GM12878 (cell line): Measurements from ENCODE around the gene RBKS. TPM values are rescaled to one million over a fixed set of nuclear protein-coding genes. Genes with fewer than 3 reads are reported as not detected.

Experiments
- ATAC-seq: fragments of 200-7000 bp; cut with Tn5 transposase; 3 replicates; pipeline ENCODE4 v1.9.1; 2020; ENCODE audit warnings: mild to moderate bottlenecking, moderate library complexity
- BruUV-seq: library from RNA; stranded (reverse); fragments of 400-500 nt; replicated peaks from 2 replicates; lab custom pipeline; 2021; lab: Mats Ljungman, UMichigan
- CTCF ChIA-PET: fragments of 300-600 bp; sonication (Branson Sonifier 250); formaldehyde crosslinking; extraction: SDS; loops from one replicate; lab custom pipeline; 2021; ENCODE audit warnings: inconsistent platforms; lab: Yijun Ruan, JAX
- POLR2A ChIA-PET: fragments of 350-600 bp; formaldehyde crosslinking; extraction: SDS; loops from one replicate; lab custom pipeline; 2021; ENCODE audit warnings: inconsistent platforms; lab: Charles Lee
- RAD21 ChIA-PET: fragments of 300-600 bp; sonication (Branson Sonifier 250); formaldehyde crosslinking; loops from one replicate; lab custom pipeline; 2023; ENCODE audit warnings: antibody characterized with exemption; ENCODE audit not compliant: unreplicated experiment; lab: Charles Lee
- SMC1A ChIA-PET: fragments of 300-600 bp; sonication (Branson Sonifier 250); formaldehyde crosslinking; loops from one replicate; lab custom pipeline; 2023; ENCODE audit not compliant: unreplicated experiment, uncharacterized antibody; lab: Charles Lee
- DNase-seq: peaks from one replicate; pipeline ENCODE4 v3.0.0-alpha.2; 2011; ENCODE audit warnings: low read depth, low spot score
- FAIRE-seq: peaks from 3 replicates; lab custom pipeline; 2011; peaks lifted over from hg19 to GRCh38; lab: Jason Lieb, UNC
- H2AFZ ChIP-seq: 2 replicates; pipeline ENCODE4 v1.6.0; 2011; ENCODE audit warnings: low read depth, low read length, control low read depth; ENCODE audit not compliant: control insufficient read depth
- H3K27ac ChIP-seq: 2 replicates; pipeline ENCODE4 v1.5.1; 2011; ENCODE audit warnings: control low read depth; ENCODE audit not compliant: control insufficient read depth, insufficient read depth
- H3K27me3 ChIP-seq, 2 experiments: replicated peaks in 1 of 2; 2 replicates each; pipeline versions ENCODE4 v1.6.0 to v1.6.1; 2011; ENCODE audit warnings: low read length in 1 of 2; ENCODE audit not compliant: control insufficient read depth in 2 of 2, insufficient read depth in 2 of 2
- H3K36me3 ChIP-seq, 2 experiments: 2 replicates each; pipeline ENCODE4 v1.5.1; 2011; ENCODE audit warnings: low read length in 1 of 2; ENCODE audit not compliant: control insufficient read depth in 2 of 2, insufficient read depth in 2 of 2
- H3K4me1 ChIP-seq: 2 replicates; pipeline ENCODE4 v1.6.1; 2011; ENCODE audit warnings: mild to moderate bottlenecking, low read length, moderate library complexity, mixed read lengths; ENCODE audit not compliant: control insufficient read depth, insufficient read depth
- H3K4me2 ChIP-seq: 2 replicates; pipeline ENCODE4 v1.6.0; 2011; ENCODE audit warnings: control low read depth; ENCODE audit not compliant: control insufficient read depth, insufficient read depth
- H3K4me3 ChIP-seq: fragments of 200-600 bp; sonication (generic); 2 replicates; pipeline ENCODE4 v1.5.1; 2016
- H3K79me2 ChIP-seq: 2 replicates; pipeline ENCODE4 v1.6.0; 2011; ENCODE audit warnings: low read length; ENCODE audit not compliant: control insufficient read depth, insufficient read depth
- H3K9ac ChIP-seq: 2 replicates; pipeline ENCODE4 v1.8.0; 2011; ENCODE audit warnings: low read length, control low read depth, mixed read lengths; ENCODE audit not compliant: control insufficient read depth, insufficient read depth
- H3K9me3 ChIP-seq: replicated peaks from 3 replicates; pipeline ENCODE4 v1.5.1; 2011; ENCODE audit warnings: mild to moderate bottlenecking, low read length; ENCODE audit not compliant: control insufficient read depth, insufficient read depth
- H4K20me1 ChIP-seq: 2 replicates; pipeline ENCODE4 v1.6.0; 2011; ENCODE audit not compliant: control insufficient read depth, insufficient read depth
- ATF2 ChIP-seq: IDR thresholded peaks from 2 replicates; pipeline ENCODE4 v1.6.1; 2012; ENCODE audit warnings: low read length, inconsistent platforms
- BHLHE40 ChIP-seq, 2 experiments: fragments of 450-650 bp in 1 of 2; IDR thresholded peaks; 2 replicates each; pipeline ENCODE4 v1.6.1; 2011 to 2017; ENCODE audit warnings: low read depth in 2 of 2, borderline replicate concordance in 1 of 2, improper control_type of control experiment in 1 of 2, low read length in 1 of 2, mild to moderate bottlenecking in 1 of 2
- CBX3 ChIP-seq: fragments of 200-600 bp; sonication (generic); IDR thresholded peaks from 2 replicates; pipeline ENCODE4 v1.6.1; 2016; ENCODE audit warnings: low read depth, borderline replicate concordance
- CHD2 ChIP-seq: IDR thresholded peaks from 2 replicates; pipeline ENCODE4 v1.6.1; 2011; ENCODE audit warnings: low read depth, low read length, improper control_type of control experiment, borderline replicate concordance
- EED ChIP-seq: sonication (generic); IDR thresholded peaks from 2 replicates; pipeline ENCODE4 v1.6.1; 2016; ENCODE audit warnings: antibody characterized with exemption, low read depth
- IKZF2 ChIP-seq, 2 experiments: fragments of 450-650 bp; IDR thresholded peaks; 2 replicates each; pipeline ENCODE4 v1.6.1; 2017; ENCODE audit warnings: mild to moderate bottlenecking in 2 of 2, moderate library complexity in 2 of 2
- MAX ChIP-seq: IDR thresholded peaks from 2 replicates; pipeline ENCODE4 v1.6.1; 2012; ENCODE audit warnings: low read depth, low read length, improper control_type of control experiment
- MXI1 ChIP-seq: fragments of 150-350 bp; IDR thresholded peaks from 2 replicates; pipeline ENCODE4 v1.6.1; 2011; ENCODE audit warnings: low read depth, mild to moderate bottlenecking, inconsistent platforms, low read length, improper control_type of control experiment
- POLR2AphosphoS5 ChIP-seq: IDR thresholded peaks from 2 replicates; pipeline ENCODE4 v1.6.1; 2011; ENCODE audit warnings: mild to moderate bottlenecking, low read length, inconsistent platforms
- RAD51 ChIP-seq: fragments of 450-650 bp; IDR thresholded peaks from 2 replicates; pipeline ENCODE4 v1.6.1; 2016; ENCODE audit warnings: moderate library complexity, mild to moderate bottlenecking, inconsistent platforms
- SMAD5 ChIP-seq: IDR thresholded peaks from 2 replicates; pipeline ENCODE4 v1.6.1; 2016; ENCODE audit warnings: antibody characterized with exemption, low read depth
- SP1 ChIP-seq: IDR thresholded peaks from one replicate; pipeline ENCODE4 v1.6.1; 2011; ENCODE audit warnings: low read depth, low read length
- YBX1 ChIP-seq: fragments of 450-650 bp; IDR thresholded peaks from 2 replicates; pipeline ENCODE4 v1.6.1; 2016; ENCODE audit warnings: antibody characterized with exemption
- ZNF207 ChIP-seq: fragments of 450-650 bp; IDR thresholded peaks from 2 replicates; pipeline ENCODE4 v1.6.1; 2014; ENCODE audit warnings: antibody characterized with exemption, mild to moderate bottlenecking, borderline replicate concordance
- ZNF24 ChIP-seq: fragments of 450-650 bp; IDR thresholded peaks from 2 replicates; pipeline ENCODE4 v1.6.1; 2017; ENCODE audit warnings: antibody characterized with exemption, mild to moderate bottlenecking
- ZNF384 ChIP-seq: IDR thresholded peaks from 2 replicates; pipeline ENCODE4 v1.6.1; 2012; ENCODE audit warnings: low read depth, mild to moderate bottlenecking, low read length, improper control_type of control experiment, borderline replicate concordance
- ZNF592 ChIP-seq: fragments of 450-650 bp; IDR thresholded peaks from 2 replicates; pipeline ENCODE4 v1.6.1; 2017; ENCODE audit warnings: mild to moderate bottlenecking, moderate library complexity
- WGBS: methylation state at CpG from one replicate; pipeline ENCODE4 v1.1.6; 2016; ENCODE audit warnings: low lambda C conversion rate; ENCODE audit not compliant: insufficient replicate concordance, insufficient coverage; ENCODE audit errors: missing lambda C conversion rate; 5-methylcytosine and 5-hydroxymethylcytosine counted together
- in situ Hi-C: fragments of 300-500 bp; cut with MboI; formaldehyde crosslinking; loops from 9 replicates; pipeline ENCODE4 v1.14.3; 2018; ENCODE audit warnings: mixed read lengths
- intact Hi-C: fragments of 100-400 bp; cut with micrococcal nuclease; formaldehyde crosslinking; loops from one replicate; pipeline ENCODE4 v1.14.2; 2022; ENCODE audit not compliant: unreplicated experiment
- polyA plus RNA-seq, 11 experiments: library from polyadenylated mRNA; depleted of rRNA in 4 of 11; unstranded in 6 of 11; stranded (reverse) in 5 of 11; fragments of >200 nt; fragmentation: Nextera tagmentation in 4 of 11; fragmentation: Illumina TruSeq in 1 of 11; extraction: Ambion mirVana in 4 of 11; extraction: Trizol in 1 of 11; gene quantifications; 1 replicate in 1 of 11; 2 replicates in 10 of 11; pipeline versions ENCODE4 v1.2.1 to v1.2.3, GENCODE V29; 2011 to 2016; ENCODE audit warnings: inconsistent platforms in 2 of 11, missing spikeins in 2 of 11, low read depth in 1 of 11
- total RNA-seq, 4 experiments: library from RNA; depleted of rRNA in 3 of 4; stranded (reverse); fragments of >200 nt in 3 of 4; fragmentation: Illumina TruSeq in 1 of 4; extraction: Trizol in 1 of 4; gene quantifications; 2 replicates each; pipeline versions ENCODE4 v1.2.1 to v1.2.3, GENCODE V29; 2013 to 2021
- TF ChIP-seq, protein P1 (sequence below): IDR thresholded peaks from 2 replicates; pipeline ENCODE4 v1.6.1; 2011; ENCODE audit warnings: borderline replicate concordance, low read depth, mild to moderate bottlenecking, moderate library complexity, low read length; ENCODE audit not compliant: insufficient read depth, poor library complexity, severe bottlenecking

Gene RBKS
- total and polyA plus RNA-seq, 10 of the 15 experiments (the other 5 are each of a cell fraction or from before 2014, with no cell fraction given), result 0.39 to 1.8 (median 1.0) TPM

- in situ Hi-C loops (no loop called here), intact Hi-C loops (no loop called here)
- 85% methylated on average over 4 of the region's 4 CpGs for WGBS
- no peaks in the 10 kb centered on the region; the same call in 2 of the 3 replicates for H3K9me3 ChIP-seq
- FAIRE-seq (no peak), ATAC-seq (no peak), DNase-seq (no peak)
- ChIA-PET SMC1A (no interaction called here), POLR2A (no interaction called here), RAD21 (no interaction called here), CTCF (no interaction called here)
- no peak overlapping the region for H2AFZ ChIP-seq
- no peaks in the 10 kb centered on the region for H3K79me2 ChIP-seq
- H3K27me3 ChIP-seq, result no peaks in the 10 kb centered on the region
- no peaks in the 10 kb centered on the region for H3K36me3 ChIP-seq
- H3K4me3 ChIP-seq, result no peak overlapping the region
- no TSS peak for BruUV-seq
- H3K9ac ChIP-seq, result no peak overlapping the region
- H3K27ac ChIP-seq, result no peak overlapping the region
- no peaks in the 10 kb centered on the region for H4K20me1 ChIP-seq
- no peaks in the 10 kb centered on the region for H3K4me1 ChIP-seq
- no peak overlapping the region for H3K4me2 ChIP-seq
- no peak for TF ChIP-seq MAX
- TF ChIP-seq ZNF384, result no peak
- no peak for TF ChIP-seq POLR2AphosphoS5
- no peak for TF ChIP-seq ZNF207
- no peak for TF ChIP-seq ATF2
- no peak for TF ChIP-seq ZNF24
- TF ChIP-seq ZNF592, result no peak
- TF ChIP-seq, protein P1, sequence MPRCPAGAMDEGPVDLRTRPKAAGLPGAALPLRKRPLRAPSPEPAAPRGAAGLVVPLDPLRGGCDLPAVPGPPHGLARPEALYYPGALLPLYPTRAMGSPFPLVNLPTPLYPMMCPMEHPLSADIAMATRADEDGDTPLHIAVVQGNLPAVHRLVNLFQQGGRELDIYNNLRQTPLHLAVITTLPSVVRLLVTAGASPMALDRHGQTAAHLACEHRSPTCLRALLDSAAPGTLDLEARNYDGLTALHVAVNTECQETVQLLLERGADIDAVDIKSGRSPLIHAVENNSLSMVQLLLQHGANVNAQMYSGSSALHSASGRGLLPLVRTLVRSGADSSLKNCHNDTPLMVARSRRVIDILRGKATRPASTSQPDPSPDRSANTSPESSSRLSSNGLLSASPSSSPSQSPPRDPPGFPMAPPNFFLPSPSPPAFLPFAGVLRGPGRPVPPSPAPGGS, result no peak
- no peak for TF ChIP-seq SMAD5
- TF ChIP-seq CBX3, result no peak
- no peak for TF ChIP-seq YBX1
- TF ChIP-seq CHD2, result no peak
- TF ChIP-seq BHLHE40 (IDR thresholded peaks at IDR 0.05; ENCODE audit: borderline replicate concordance in 1 of 2, low read depth in 2 of 2, low read length in 1 of 2), result no peak
- TF ChIP-seq SP1, result no peak
- no peak for TF ChIP-seq RAD51
- no peak for TF ChIP-seq EED
- TF ChIP-seq MXI1, result no peak
- no peak for TF ChIP-seq IKZF2 (IDR thresholded peaks at IDR 0.05)
Observed at GRCh38 chr2:27857417-27858172, 32.6 kb downstream of the RBKS start.
